A549 (cell line): ENCODE results near the gene TACC3. TPM values are rescaled to one million over a fixed set of nuclear protein-coding genes. Genes with fewer than 3 reads are reported as not detected.

ENCODE experiments used
- ATAC-seq, 2 experiments: fragments of 200-7000 bp in 1 of 2; fragments of >200 bp in 1 of 2; cut with Nextera tagmentation in 1 of 2; cut with Tn5 transposase in 1 of 2; 3 replicates each; pipeline versions ENCODE4 v1.8.0 to v1.9.1; 2018 to 2020; ENCODE audit warnings: mild to moderate bottlenecking in 1 of 2, moderate library complexity in 1 of 2
- CTCF ChIA-PET: fragments of 300-600 bp; sonication (Branson Sonifier 250); formaldehyde crosslinking; extraction: SDS; loops from one replicate; lab custom pipeline; 2021; ENCODE audit warnings: antibody characterized with exemption, inconsistent platforms; lab: Yijun Ruan, JAX
- POLR2A ChIA-PET: fragments of 350-600 bp; formaldehyde crosslinking; extraction: SDS; loops from one replicate; lab custom pipeline; 2021; ENCODE audit warnings: antibody characterized with exemption, inconsistent platforms; lab: Yijun Ruan, JAX
- DNase-seq, 2 experiments: peaks; one replicate each; pipeline versions ENCODE4 v3.0.0 to v3.0.0-alpha.2; 2011 to 2016; ENCODE audit warnings: low read depth in 1 of 2, low spot score in 1 of 2
- FAIRE-seq: peaks from 2 replicates; lab custom pipeline; 2011; peaks lifted over from hg19 to GRCh38; lab: Jason Lieb, UNC
- H3K27ac ChIP-seq, 2 experiments: fragments of >200 bp; sonication (Bioruptor Twin); formaldehyde crosslinking; 3 replicates each; pipeline ENCODE4 v1.5.1; 2016 to 2017
- H3K4me1 ChIP-seq: fragments of >200 bp; sonication (Bioruptor Twin); formaldehyde crosslinking; 3 replicates; pipeline ENCODE4 v1.6.1; 2016
- H3K4me2 ChIP-seq: fragments of >200 bp; sonication (Bioruptor Twin); formaldehyde crosslinking; 3 replicates; pipeline ENCODE4 v1.6.1; 2016
- H3K4me3 ChIP-seq: fragments of >200 bp; sonication (Bioruptor Twin); formaldehyde crosslinking; 3 replicates; pipeline ENCODE4 v1.5.1; 2016
- H3K9me3 ChIP-seq: fragments of >200 bp; sonication (Bioruptor Twin); formaldehyde crosslinking; 3 replicates; pipeline ENCODE4 v1.6.1; 2016
- ATOH8 ChIP-seq: fragments of 250-450 bp; sonication (Bioruptor Pico); IDR thresholded peaks from 2 replicates; pipeline ENCODE4 v1.5.0; 2020; ENCODE audit warnings: low read depth, mild to moderate bottlenecking, moderate library complexity
- BCL3 ChIP-seq: fragments of >200 bp; sonication (Bioruptor Twin); formaldehyde crosslinking; IDR thresholded peaks from 3 replicates; pipeline ENCODE4 v1.6.1; 2016
- CEBPB ChIP-seq, 2 experiments: fragments of >200 bp in 1 of 2; sonication (Bioruptor Twin) in 1 of 2; formaldehyde crosslinking in 1 of 2; IDR thresholded peaks; 2 replicates each; pipeline ENCODE4 v1.6.1; 2012 to 2016
- CHD2 ChIP-seq: fragments of 150-350 bp; IDR thresholded peaks from 2 replicates; pipeline ENCODE4 v1.6.1; 2014; ENCODE audit warnings: low read length; ENCODE audit not compliant: partially characterized antibody
- CTCF ChIP-seq: fragments of >200 bp; sonication (Bioruptor Twin); formaldehyde crosslinking; IDR thresholded peaks from 3 replicates; pipeline ENCODE4 v1.5.1; 2016
- EHF ChIP-seq: fragments of 250-450 bp; sonication (Bioruptor Pico); IDR thresholded peaks from 2 replicates; pipeline ENCODE4 v1.5.0; 2020; ENCODE audit warnings: mild to moderate bottlenecking
- EHMT2 ChIP-seq: fragments of 200-600 bp; sonication (generic); IDR thresholded peaks from 2 replicates; pipeline ENCODE4 v1.6.1; 2016; ENCODE audit warnings: antibody characterized with exemption, low read depth, mild to moderate bottlenecking, moderate library complexity
- ESRRA ChIP-seq: fragments of 150-350 bp; IDR thresholded peaks from 2 replicates; pipeline ENCODE4 v1.6.1; 2014; ENCODE audit warnings: mild to moderate bottlenecking, low read length, borderline replicate concordance
- FOSL2 ChIP-seq, 2 experiments: fragments of 450-650 bp in 1 of 2; fragments of >200 bp in 1 of 2; sonication (Bioruptor Twin) in 1 of 2; formaldehyde crosslinking; IDR thresholded peaks; 2 replicates each; pipeline versions ENCODE4 v1.5.0 to v1.6.1; 2016 to 2020; ENCODE audit warnings: mild to moderate bottlenecking in 1 of 2, moderate library complexity in 1 of 2
- GATA3 ChIP-seq: IDR thresholded peaks from 2 replicates; pipeline ENCODE4 v1.6.1; 2012; ENCODE audit warnings: borderline replicate concordance
- HDAC2 ChIP-seq: fragments of 200-600 bp; sonication (generic); IDR thresholded peaks from 2 replicates; pipeline ENCODE4 v1.6.1; 2016
- HOXA7 ChIP-seq: fragments of 250-450 bp; sonication (Bioruptor Pico); IDR thresholded peaks from 2 replicates; pipeline ENCODE4 v1.5.0; 2020; ENCODE audit warnings: mild to moderate bottlenecking, moderate library complexity
- HOXB5 ChIP-seq: fragments of 250-450 bp; sonication (Bioruptor Pico); IDR thresholded peaks from 2 replicates; pipeline ENCODE4 v1.5.0; 2020; ENCODE audit warnings: mild to moderate bottlenecking, moderate library complexity
- KDM1A ChIP-seq: fragments of 200-600 bp; sonication (generic); IDR thresholded peaks from 2 replicates; pipeline ENCODE4 v1.6.1; 2016; ENCODE audit warnings: low read depth, mild to moderate bottlenecking
- MYC ChIP-seq: IDR thresholded peaks from 2 replicates; pipeline ENCODE4 v1.6.1; 2012; ENCODE audit warnings: mild to moderate bottlenecking, inconsistent platforms, low read length, improper control_type of control experiment, borderline replicate concordance
- NFE2L2 ChIP-seq: fragments of 150-350 bp; conservative IDR thresholded peaks from 2 replicates; pipeline ENCODE4 v1.6.1; 2014; ENCODE audit warnings: low read length
- PHF8 ChIP-seq: fragments of 200-600 bp; sonication (generic); IDR thresholded peaks from 2 replicates; pipeline ENCODE4 v1.6.1; 2016; ENCODE audit warnings: low read depth, mild to moderate bottlenecking, antibody characterized with exemption, moderate library complexity, borderline replicate concordance
- RARB ChIP-seq: fragments of 250-450 bp; sonication (Bioruptor Pico); IDR thresholded peaks from 2 replicates; pipeline ENCODE4 v1.8.0; 2021; ENCODE audit warnings: mild to moderate bottlenecking, moderate library complexity
- RFX5 ChIP-seq: fragments of 450-650 bp; IDR thresholded peaks from 2 replicates; pipeline ENCODE4 v1.7.1; 2014; ENCODE audit warnings: antibody characterized with exemption, mild to moderate bottlenecking, moderate library complexity
- RNF2 ChIP-seq: fragments of 200-600 bp; sonication (generic); IDR thresholded peaks from 2 replicates; pipeline ENCODE4 v1.6.1; 2016; ENCODE audit warnings: low read depth, mild to moderate bottlenecking, antibody characterized with exemption, moderate library complexity, borderline replicate concordance
- TFCP2L1 ChIP-seq: fragments of 250-450 bp; sonication (Bioruptor Pico); IDR thresholded peaks from 2 replicates; pipeline ENCODE4 v1.5.0; 2021; ENCODE audit warnings: mild to moderate bottlenecking
- ZSCAN20 ChIP-seq: fragments of 250-450 bp; sonication (Bioruptor Pico); IDR thresholded peaks from 2 replicates; pipeline ENCODE4 v1.8.0; 2022; ENCODE audit warnings: mild to moderate bottlenecking, moderate library complexity
- WGBS: methylation state at CpG from one replicate; pipeline ENCODE4 v1.1.6; 2017; ENCODE audit errors: missing lambda C conversion rate; 5-methylcytosine and 5-hydroxymethylcytosine counted together
- polyA plus RNA-seq, 4 experiments: library from polyadenylated mRNA; depleted of rRNA in 3 of 4; stranded (reverse); fragments of >200 nt; fragmentation: RNase III in 1 of 4; extraction: RNeasy Plus Mini Kit Qiagen cat#74134 plus additional on column Dnase treatment in 1 of 4; gene quantifications; 2 replicates in 3 of 4; 3 replicates in 1 of 4; pipeline ENCODE4 v1.2.3, GENCODE V29; 2011 to 2017

TACC3 gene
- polyA plus RNA-seq, 2 of the 4 experiments (the other 2 are of a cell fraction) = 25.9 to 70.6 TPM

GRCh38 chr4:1737666-1738065 is 16.3 kb downstream of the TACC3 start:
- H3K4me2 ChIP-seq = no peak overlapping the region
- H3K4me1 ChIP-seq = no peaks in the 10 kb centered on the region
- no peak overlapping the region for H3K4me3 ChIP-seq
- no peak; a peak in 1 of 6 replicates for ATAC-seq
- 99% methylated on average over 9 of the region's 15 CpGs for WGBS
- H3K9me3 ChIP-seq = peaks cover 11% of the 10 kb centered on the region; the same call in 2 of the 3 replicates
- H3K27ac ChIP-seq = no peak overlapping the region
- TF ChIP-seq CHD2 (no peak), HOXB5 (CRISPR knock-in tag) (no peak), PHF8 (no peak), EHMT2 (no peak), HOXA7 (CRISPR knock-in tag) (no peak), RARB (CRISPR knock-in tag) (no peak), MYC (no peak), ZSCAN20 (no peak)
- ChIA-PET CTCF (interaction anchor here (0.8 to 2.0 kb wide), 9 partner anchors 8 to 173 kb away, joined by 3 to 8 read pairs (median 5); no protein-coding TSS in a partner anchor), POLR2A (no interaction called here)
- DNase-seq = no peak
- FAIRE-seq = no peak

GRCh38 chr4:1738410-1738809 is 17.1 kb downstream of the TACC3 start:
- 98% methylated on average over 4 of the region's 4 CpGs for WGBS
- Histone ChIP-seq H3K9me3 (peaks cover 11% of the 10 kb centered on the region; the same call in 2 of the 3 replicates), H3K4me3 (no peak overlapping the region), H3K4me2 (no peak overlapping the region), H3K4me1 (no peaks in the 10 kb centered on the region), H3K27ac (no peak overlapping the region)
- ATAC-seq = no peak
- ChIA-PET POLR2A (no interaction called here), CTCF (interaction anchor here (1.0 to 2.0 kb wide), 3 partner anchors 10 to 72 kb away, joined by 5 to 8 read pairs (median 7); no protein-coding TSS in a partner anchor)
- no peak for DNase-seq
- no peak for FAIRE-seq
- TF ChIP-seq FOSL2 (IDR thresholded peaks at IDR 0.05) (no peak), FOSL2 (CRISPR knock-in tag; IDR thresholded peaks at IDR 0.05) (no peak), PHF8 (no peak), CHD2 (no peak), HDAC2 (no peak), NFE2L2 (no peak)

- FAIRE-seq (no peak), DNase-seq (no peak), ATAC-seq (no peak)
- H3K9me3 ChIP-seq = peaks cover 11% of the 10 kb centered on the region; the same call in 2 of the 3 replicates
- H3K4me1 ChIP-seq = no peaks in the 10 kb centered on the region
- H3K4me3 ChIP-seq = no peak overlapping the region
- WGBS = 90% methylated on average over 4 of the region's 9 CpGs
- no peak overlapping the region for H3K27ac ChIP-seq
- ChIA-PET POLR2A (no interaction called here), CTCF (interaction anchor here (0.9 to 1.5 kb wide), 4 partner anchors 9 to 160 kb away, joined by 3 to 7 read pairs (median 4); no protein-coding TSS in a partner anchor)
- no peak overlapping the region for H3K4me2 ChIP-seq
- no peak for TF ChIP-seq ATOH8 (CRISPR knock-in tag)
- TF ChIP-seq BCL3 = no peak
- no peak for TF ChIP-seq CTCF
- no peak for TF ChIP-seq EHF (CRISPR knock-in tag)
- TF ChIP-seq GATA3 = no peak
- TF ChIP-seq ESRRA = no peak
- TF ChIP-seq TFCP2L1 (CRISPR knock-in tag) = no peak
- TF ChIP-seq CEBPB (IDR thresholded peaks at IDR 0.05) = no peak
- TF ChIP-seq KDM1A = no peak
- TF ChIP-seq RFX5 = no peak
- no peak for TF ChIP-seq RNF2
These were observed 18.0 kb downstream of the TACC3 start for GRCh38 chr4:1739358-1739757.
